ENCODE results near the gene MYH14.

DNA sequence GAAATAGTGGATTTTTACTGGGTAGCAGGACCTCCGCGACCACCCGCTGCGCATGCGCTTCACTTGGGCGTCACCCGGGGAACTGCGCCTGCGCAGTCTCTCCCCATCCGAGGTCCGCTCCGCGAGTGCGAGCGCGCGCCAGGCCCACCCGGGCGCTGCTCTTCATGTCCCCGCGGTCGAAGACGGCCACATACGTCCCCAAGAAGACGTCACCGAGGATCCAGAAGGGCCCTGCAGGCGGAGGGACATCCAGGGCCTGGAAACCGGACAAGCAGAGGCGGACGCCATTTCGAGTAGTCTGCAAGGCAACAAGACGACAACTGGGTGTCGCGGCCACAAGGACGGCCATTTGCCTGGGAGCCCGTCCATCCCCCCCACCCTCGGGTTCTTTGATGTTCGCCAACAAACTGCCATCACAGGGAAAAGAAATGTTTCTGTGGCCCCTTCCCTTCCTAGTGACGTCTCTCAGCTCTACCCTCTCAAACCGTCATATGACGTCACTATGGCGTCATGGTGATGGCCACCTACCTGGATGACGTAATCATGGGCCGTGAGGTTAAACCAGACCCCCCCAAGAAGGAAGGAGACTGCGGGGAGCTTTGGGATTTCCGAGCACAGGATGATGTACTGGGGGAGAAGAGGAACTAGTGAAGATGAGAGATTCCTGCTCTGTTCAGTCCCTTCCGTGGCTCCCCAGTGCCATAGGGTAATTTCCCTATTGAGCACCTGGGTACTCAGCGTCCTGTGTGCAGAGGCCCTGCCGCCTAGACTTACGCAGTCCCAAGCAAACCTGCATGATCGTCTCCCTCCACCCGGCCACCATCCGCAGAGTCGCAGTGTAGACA is 155.3 kb downstream of the MYH14 start:
- TF ChIP-seq CTCF (IDR thresholded peaks at IDR 0.05; ENCODE audit: low read depth, low read length, poor library complexity, severe bottlenecking) (no peak), EZH2phosphoT487 (IDR thresholded peaks at IDR 0.05; ENCODE audit: borderline replicate concordance, low read length) (no peak)

All from DOHH2 (cell line).